ENCODE results near the gene LKAAEAR1. TPM values are rescaled to one million over a fixed set of nuclear protein-coding genes. Genes with fewer than 3 reads are reported as not detected.
A peak's percentile ranks its signal among the peaks of the same experiment; 100 is the strongest.

Gene LKAAEAR1
- total RNA-seq, 2 donors from 2014 or later = 3.9 TPM; not detected in 1

DNA sequence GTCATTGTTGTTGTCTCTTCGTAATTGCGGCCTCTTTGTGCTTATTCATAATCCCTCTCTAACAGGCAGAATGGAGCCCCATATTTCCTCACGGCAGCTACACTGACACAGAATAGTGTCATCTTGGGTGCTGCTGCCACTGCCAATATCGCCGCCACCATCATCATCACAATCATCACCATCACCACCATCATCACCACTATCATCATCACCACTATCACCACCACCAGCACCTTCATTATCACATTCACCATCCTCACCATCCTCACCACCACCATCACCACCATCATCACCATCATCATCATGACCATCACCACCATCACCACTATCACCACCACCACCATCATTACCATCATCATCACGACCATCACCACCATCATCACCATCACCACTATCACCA lies 12.3 kb upstream of the LKAAEAR1 start:
- Histone ChIP-seq H3K9me3 (no peaks in the 10 kb centered on the region), H3K4me1 (no peaks in the 10 kb centered on the region), H3K4me3 (no peak overlapping the region), H3K27me3 (peaks cover 0 to 2% of the 10 kb centered on the region in 2 donors), H3K27ac (no peak overlapping the region), H3K36me3 (replicated peaks in 1 of 2; ENCODE audit: insufficient read depth in 1 of 2, low read depth in 2 of 2) (no peaks in the 10 kb centered on the region)
- ATAC-seq = no peak
- intact Hi-C loops (cut with DNase I) = no loop called here
- no peak for TF ChIP-seq POLR2A (IDR thresholded peaks at IDR 0.05)
- TF ChIP-seq, protein P1, sequence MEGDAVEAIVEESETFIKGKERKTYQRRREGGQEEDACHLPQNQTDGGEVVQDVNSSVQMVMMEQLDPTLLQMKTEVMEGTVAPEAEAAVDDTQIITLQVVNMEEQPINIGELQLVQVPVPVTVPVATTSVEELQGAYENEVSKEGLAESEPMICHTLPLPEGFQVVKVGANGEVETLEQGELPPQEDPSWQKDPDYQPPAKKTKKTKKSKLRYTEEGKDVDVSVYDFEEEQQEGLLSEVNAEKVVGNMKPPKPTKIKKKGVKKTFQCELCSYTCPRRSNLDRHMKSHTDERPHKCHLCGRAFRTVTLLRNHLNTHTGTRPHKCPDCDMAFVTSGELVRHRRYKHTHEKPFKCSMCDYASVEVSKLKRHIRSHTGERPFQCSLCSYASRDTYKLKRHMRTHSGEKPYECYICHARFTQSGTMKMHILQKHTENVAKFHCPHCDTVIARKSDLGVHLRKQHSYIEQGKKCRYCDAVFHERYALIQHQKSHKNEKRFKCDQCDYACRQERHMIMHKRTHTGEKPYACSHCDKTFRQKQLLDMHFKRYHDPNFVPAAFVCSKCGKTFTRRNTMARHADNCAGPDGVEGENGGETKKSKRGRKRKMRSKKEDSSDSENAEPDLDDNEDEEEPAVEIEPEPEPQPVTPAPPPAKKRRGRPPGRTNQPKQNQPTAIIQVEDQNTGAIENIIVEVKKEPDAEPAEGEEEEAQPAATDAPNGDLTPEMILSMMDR (IDR thresholded peaks at IDR 0.05) = no peak
- DNase-seq = no peak
- 79 to 80% methylated on average over 6 of the region's 6 CpGs for WGBS, 2 donors

DNA sequence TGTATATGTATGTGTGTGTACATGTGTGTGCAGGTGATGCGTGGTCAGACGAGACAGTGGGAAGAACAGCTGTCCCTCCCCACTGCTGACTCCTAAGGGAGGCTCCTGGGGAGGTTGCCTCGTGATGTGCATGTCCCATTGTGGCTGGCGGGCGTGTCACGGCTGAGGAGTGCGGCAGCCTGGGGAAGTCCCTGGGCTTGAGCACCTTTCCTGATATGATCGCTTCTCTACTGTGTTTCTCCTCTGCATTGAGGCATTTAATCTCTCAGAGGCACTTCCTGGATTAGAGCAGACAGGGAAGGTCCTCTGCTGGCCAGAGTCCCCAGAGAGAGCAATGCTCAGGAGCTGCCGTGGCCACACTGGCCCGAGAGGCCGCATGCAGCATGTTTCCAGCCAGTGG lies 11.7 kb upstream of the LKAAEAR1 start:
- no peaks in the 10 kb centered on the region for H3K9me3 ChIP-seq
- no peak for DNase-seq
- 73 to 74% methylated on average over 11 of the region's 11 CpGs for WGBS, 2 donors
- H3K4me3 ChIP-seq = no peak overlapping the region
- H3K4me1 ChIP-seq = no peaks in the 10 kb centered on the region
- H3K36me3 ChIP-seq (replicated peaks in 1 of 2; ENCODE audit: insufficient read depth in 1 of 2, low read depth in 2 of 2) = no peaks in the 10 kb centered on the region
- H3K27me3 ChIP-seq = no peaks in the 10 kb centered on the region
- H3K27ac ChIP-seq = no peak overlapping the region
- intact Hi-C loops (cut with DNase I) = no loop called here
- ATAC-seq = no peak
- TF ChIP-seq, protein P1 (IDR thresholded peaks at IDR 0.05) = no peak
- TF ChIP-seq POLR2A (IDR thresholded peaks at IDR 0.05) = no peak

DNA sequence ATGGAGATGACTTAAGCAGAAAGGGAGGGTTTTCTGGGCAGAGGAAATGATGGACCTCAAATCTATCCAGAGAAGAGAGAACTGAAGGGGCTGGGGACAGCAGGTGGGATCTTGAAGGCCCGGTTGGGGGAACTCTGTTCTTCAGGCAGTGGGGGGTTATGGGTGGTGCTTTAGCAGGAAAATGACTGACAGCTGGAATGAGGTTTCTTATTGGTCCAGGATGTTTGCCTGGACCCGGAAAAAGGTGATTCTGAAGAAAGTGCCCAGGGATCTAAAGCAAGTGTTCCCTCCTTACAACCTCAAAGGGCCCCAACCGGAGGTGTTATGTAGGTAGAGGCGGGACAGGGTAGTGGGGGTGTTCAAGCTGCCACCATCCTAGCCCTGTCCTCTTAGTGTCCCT lies 11.3 kb upstream of the LKAAEAR1 start:
- 50 to 60% methylated on average over 4 of the region's 4 CpGs for WGBS, 2 donors
- Histone ChIP-seq H3K36me3 (replicated peaks in 1 of 2; ENCODE audit: insufficient read depth in 1 of 2, low read depth in 2 of 2) (no peaks in the 10 kb centered on the region), H3K4me3 (no peak overlapping the region), H3K27me3 (no peaks in the 10 kb centered on the region), H3K4me1 (no peaks in the 10 kb centered on the region), H3K27ac (no peak overlapping the region), H3K9me3 (no peaks in the 10 kb centered on the region)
- no peak for TF ChIP-seq POLR2A (IDR thresholded peaks at IDR 0.05)
- TF ChIP-seq, protein P1 (IDR thresholded peaks at IDR 0.05) = no peak
- intact Hi-C loops (cut with DNase I) = no loop called here
- DNase-seq (no peak), ATAC-seq (no peak)

DNA sequence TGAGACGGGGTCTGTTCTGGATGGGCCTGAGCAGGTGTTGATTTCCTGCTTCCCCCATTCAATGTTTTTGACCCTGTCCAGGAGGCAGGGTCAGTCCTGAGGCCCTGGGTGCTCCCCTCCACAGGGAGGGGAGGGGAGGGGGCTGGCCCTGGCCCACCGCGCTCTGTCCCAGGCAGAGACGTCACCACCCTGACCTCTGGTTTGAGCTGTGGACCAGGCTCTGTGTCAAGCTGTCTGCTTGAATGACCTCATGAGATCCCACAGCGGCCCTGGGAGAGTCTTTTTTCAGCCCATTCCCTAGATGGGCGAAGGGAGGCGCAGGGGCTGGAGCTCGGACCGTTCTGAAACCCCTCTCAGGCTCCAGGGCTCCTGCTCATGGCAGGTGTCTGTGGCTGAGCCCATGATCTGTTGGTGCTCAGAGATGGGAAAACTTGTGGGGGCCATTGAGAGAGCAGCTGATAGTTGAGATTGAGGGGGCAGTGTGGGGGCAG lies 8.9 kb upstream of the LKAAEAR1 start:
- no peak for ATAC-seq
- H3K4me1 ChIP-seq = no peaks in the 10 kb centered on the region
- no peaks in the 10 kb centered on the region for H3K27me3 ChIP-seq
- no peaks in the 10 kb centered on the region for H3K9me3 ChIP-seq
- intact Hi-C loops (cut with DNase I) = no loop called here
- TF ChIP-seq, protein P1 (IDR thresholded peaks at IDR 0.05) = no peak
- TF ChIP-seq POLR2A (IDR thresholded peaks at IDR 0.05) = no peak
- DNase-seq = no peak
- 61 to 66% methylated on average over 3 to 8 of the region's 9 CpGs for WGBS, 2 donors
- no peak overlapping the region for H3K27ac ChIP-seq
- no peak overlapping the region for H3K4me3 ChIP-seq
- no peaks in the 10 kb centered on the region for H3K36me3 ChIP-seq (replicated peaks in 1 of 2; ENCODE audit: insufficient read depth in 1 of 2, low read depth in 2 of 2)

DNA sequence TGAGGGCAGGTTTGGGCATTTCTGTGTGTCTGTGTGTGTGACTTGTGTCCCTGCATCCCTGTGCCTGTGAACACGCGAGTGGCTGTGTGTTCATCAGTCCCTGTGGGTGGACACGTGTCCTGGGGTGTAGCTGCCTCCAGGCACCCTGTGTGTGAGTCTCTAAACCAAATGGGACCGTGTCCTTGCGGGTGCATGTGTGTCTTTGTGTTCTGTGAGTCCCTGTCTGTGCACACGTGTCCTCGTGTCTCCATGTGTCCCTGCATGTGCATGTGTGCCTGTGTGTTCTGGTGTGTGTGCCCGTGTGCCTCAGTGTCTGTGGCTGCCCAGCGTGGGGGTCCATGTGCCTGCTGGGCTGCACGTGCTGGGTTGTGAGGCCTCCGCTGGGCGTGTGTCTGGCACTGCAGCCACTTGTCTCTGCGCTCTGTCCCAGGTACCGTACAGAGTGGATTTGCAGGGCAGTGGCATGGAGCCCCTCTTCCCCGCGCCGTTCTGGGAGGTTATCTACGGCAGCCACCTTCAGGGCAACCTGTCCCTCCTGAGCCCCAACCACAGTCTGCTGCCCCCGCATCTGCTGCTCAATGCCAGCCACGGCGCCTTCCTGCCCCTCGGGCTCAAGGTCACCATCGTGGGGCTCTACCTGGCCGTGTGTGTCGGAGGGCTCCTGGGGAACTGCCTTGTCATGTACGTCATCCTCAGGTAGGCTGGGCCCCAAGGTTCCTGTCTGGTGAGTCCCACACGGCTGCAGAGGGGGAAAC lies 8.2 kb upstream of the LKAAEAR1 start:
- H3K4me3 ChIP-seq = no peak overlapping the region
- peak; percentile 12 for ATAC-seq
- H3K36me3 ChIP-seq (replicated peaks in 1 of 2; ENCODE audit: insufficient read depth in 1 of 2, low read depth in 2 of 2) = no peaks in the 10 kb centered on the region
- no peak for DNase-seq
- TF ChIP-seq, protein P1 (IDR thresholded peaks at IDR 0.05) = no peak
- no peak for TF ChIP-seq POLR2A (IDR thresholded peaks at IDR 0.05)
- intact Hi-C loops (cut with DNase I) = no loop called here
- WGBS, 2 donors = 16 to 44% methylated on average over 12 to 26 of the region's 27 CpGs
- H3K27me3 ChIP-seq = no peaks in the 10 kb centered on the region
- no peak overlapping the region for H3K27ac ChIP-seq
- H3K4me1 ChIP-seq = no peaks in the 10 kb centered on the region
- H3K9me3 ChIP-seq = no peaks in the 10 kb centered on the region

Measured in body of pancreas (tissue), 4 donors.